ENCODE results near the gene PACC1.
A peak's percentile ranks its signal among the peaks of the same experiment; 100 is the strongest.

The PACC1 gene

GRCh38 chr1:212414328-212415106, at the start of gene PACC1:
Gene PACC1, minus strand, starts transcription at chr1:212414886. Its CDS starts 129 bp downstream, at chr1:212414757.
- DNase-seq (ENCODE audit: low spot score), result peak; percentile 96

GRCh38 chr1:212463565-212464285, 49.0 kb upstream of the PACC1 start:
- DNase-seq (ENCODE audit: low spot score), result no peak

DNA sequence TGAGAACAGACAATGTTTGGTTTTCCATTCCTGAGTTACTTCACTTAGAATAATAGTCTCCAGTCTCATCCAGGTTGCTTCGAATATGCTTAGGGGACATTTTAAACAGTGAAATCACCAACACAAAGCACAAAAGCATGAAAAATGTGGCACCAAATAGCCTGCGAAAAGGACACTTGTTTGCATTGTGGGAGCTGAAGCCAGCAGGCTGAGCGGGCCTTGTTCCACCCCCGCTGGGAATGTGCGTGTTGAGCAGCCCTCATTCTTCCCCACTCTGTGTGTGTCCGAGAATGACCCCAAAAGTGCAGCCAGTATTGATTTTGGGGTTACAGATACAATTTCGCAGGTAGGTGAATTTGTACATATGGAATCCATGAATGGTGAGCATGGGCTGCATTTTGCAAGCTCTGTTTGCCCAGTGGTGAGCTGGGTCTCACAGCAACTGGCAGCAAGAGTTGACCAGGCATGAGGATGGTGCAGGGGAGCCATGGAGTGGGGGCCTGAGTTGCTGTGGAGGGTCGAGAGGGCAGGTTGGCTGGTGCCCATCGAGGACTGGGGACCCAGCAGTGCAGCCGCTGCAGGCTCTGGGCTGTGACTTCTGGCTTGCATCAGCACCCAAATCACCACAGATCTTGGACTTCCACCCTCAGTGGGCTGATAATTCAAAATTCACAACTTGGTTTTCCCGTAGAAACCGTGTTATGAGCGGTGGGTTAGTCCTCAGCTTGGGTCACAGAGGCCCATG, 47.4 kb upstream of the PACC1 start:
- DNase-seq (ENCODE audit: low spot score), result peak; percentile 78

DNA sequence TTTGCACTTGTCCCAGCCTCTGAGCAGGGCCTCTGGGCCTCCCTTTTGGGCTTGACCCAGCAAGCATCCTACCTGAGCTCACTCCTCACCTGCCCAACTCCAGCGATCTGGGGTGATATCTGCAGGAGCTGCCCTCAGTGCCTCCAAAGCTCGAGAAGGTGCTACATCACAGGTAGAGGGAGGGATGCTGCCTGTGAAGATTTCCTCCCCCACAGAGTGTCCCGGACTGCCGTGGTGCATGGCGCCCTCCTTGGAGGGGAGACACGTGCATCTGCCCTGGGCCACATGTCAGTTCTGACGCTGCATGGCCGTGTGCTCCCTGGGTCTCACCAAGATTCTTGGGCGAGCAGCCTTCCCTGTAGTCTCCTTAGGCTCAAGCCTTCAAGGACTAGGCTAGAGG, 45.7 kb upstream of the PACC1 start:
- no peak for DNase-seq (ENCODE audit: low spot score)

DNA sequence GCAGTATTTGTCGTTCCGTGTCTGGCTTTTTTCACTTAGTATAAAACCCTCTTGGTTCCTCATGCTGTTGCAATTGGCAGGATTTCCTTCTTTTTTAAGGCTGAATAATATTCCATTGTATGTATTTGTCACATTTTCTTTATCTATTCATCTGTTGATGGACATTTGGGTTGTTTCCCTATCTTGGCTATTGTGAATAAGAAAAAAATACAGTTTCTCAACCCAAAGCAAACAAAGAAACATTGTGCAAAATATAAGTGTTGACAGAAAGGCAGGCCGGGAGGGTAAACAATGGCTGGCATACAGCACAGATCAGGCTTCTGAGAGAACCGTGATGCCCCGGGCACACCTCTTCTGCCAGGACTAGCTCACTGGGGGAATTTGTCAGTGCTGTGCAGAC, 45.0 kb upstream of the PACC1 start:
- peak; percentile 99 for DNase-seq (ENCODE audit: low spot score)

DNA sequence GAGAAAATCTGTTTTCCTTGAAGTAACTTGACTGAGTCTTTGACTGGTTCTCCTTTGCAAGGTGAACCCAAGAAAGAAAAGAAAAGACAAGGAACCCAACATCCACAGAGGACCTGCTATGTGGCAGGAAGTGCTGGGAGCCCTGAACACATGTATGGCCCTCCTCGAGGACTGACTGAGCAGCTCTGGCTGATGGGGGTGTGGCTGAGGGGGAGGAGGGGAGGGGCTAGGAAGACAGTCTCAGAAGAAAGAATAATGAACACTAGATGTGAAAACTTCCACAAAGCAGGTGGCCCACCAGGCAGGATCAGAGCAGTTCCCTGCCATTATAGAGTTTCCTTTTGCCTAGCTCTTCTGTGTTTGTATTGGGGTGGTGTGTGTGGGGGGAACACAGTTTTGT, 44.1 kb upstream of the PACC1 start:
- DNase-seq (ENCODE audit: low spot score), result no peak

DNA sequence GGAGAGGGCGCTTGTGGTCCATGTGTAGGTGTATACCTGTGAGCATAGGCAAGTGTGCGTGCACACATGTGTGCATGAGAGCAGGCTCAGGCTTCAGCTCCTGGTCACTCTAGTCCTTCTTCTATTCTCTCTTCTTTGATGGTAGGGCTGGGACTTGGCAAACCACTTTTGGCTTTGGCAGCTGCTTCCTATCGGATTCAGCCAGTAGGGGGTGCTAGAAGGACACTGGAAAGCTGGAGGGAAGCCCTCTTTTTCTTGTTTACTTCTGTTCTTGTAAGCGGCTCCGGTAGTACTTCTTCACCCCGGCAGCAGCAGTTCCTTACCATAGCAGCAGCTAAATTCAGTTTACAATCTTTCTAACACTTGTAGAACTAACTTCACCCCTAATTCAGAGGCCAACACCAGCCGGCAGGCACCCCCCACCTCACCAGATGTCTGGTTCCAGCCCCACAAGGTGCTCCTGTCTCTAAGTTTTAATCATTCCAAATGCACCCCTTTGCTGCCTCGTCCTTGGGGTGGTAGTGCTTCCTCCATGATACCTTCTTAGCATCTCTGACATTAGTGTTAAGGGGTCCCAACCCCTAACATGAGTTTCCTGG, 43.2 kb upstream of the PACC1 start:
- DNase-seq (ENCODE audit: low spot score), result peak; percentile 69

DNA sequence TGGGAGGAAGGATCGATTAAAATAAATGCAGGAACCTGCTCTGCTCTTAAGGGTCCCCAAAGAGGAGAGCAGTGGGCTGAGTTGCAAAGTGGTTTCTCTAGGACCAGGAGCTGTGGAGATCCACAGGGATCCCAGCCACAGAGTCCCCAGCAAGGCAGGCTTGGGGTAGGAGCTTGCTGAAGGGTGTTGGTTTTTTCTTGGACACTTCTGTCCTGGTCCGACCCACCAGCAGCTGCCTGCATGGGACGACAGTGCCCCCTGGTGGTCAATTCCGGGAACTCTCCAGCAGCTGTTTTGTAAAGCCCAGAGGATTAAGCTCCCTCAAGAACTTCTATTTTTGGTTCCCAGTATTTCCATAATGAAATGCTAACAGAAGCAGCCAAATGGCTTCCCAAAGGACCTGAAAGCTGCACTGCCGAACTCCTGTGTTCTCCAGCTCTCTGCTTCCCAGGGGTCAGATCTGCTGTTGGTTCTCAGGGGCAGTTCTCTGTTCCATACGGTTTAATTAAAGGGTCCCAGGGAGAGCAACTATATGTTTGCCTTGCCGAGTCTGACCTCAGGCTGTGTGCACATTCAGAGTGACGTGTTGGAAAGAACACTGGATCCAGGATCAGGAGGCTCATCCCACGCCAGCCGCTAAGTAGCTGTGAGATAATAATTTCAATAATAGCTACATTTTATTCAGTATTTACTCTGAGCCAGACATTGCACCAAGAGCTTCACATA, 41.3 kb upstream of the PACC1 start:
- DNase-seq (ENCODE audit: low spot score), result peak; percentile 91

DNA sequence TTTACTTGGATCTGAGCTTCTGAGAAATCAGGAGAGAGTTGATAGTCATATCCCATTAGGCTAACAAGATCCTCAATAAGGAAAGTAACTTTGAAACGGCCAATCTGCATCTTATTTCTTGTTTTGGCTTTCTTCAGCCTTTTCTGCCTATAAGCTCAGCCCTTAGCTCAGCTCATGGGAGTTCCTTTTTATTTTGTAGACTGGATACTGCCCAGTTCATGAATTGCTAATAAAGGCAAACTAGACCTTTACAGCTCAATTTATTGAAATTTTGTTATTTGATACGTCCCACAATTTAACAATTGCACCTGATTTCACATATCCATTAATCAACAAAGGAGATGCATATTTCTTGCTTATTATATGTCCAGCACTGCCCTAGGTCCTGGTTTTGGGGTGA, 40.7 kb upstream of the PACC1 start:
- no peak for DNase-seq (ENCODE audit: low spot score)

DNA sequence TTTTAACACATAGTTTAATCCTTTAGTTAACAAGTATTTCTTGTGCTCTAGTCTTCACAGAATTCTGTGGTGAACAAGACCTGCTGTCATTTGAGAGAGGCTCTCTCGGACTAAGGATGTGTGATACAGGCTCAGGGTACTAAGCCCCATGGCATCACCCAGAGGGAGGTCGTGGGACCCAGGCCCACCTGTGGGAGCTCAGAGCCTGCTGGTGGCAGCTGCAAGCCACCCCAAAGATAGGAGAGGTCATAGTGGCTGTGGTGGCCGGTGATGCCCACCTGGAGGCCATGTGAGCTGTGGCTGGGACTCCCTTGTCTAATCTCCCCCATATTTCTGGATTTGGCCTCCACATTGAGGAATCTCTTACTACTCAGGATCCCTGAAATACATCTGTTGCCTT, 40.1 kb upstream of the PACC1 start:
- no peak for DNase-seq (ENCODE audit: low spot score)

DNA sequence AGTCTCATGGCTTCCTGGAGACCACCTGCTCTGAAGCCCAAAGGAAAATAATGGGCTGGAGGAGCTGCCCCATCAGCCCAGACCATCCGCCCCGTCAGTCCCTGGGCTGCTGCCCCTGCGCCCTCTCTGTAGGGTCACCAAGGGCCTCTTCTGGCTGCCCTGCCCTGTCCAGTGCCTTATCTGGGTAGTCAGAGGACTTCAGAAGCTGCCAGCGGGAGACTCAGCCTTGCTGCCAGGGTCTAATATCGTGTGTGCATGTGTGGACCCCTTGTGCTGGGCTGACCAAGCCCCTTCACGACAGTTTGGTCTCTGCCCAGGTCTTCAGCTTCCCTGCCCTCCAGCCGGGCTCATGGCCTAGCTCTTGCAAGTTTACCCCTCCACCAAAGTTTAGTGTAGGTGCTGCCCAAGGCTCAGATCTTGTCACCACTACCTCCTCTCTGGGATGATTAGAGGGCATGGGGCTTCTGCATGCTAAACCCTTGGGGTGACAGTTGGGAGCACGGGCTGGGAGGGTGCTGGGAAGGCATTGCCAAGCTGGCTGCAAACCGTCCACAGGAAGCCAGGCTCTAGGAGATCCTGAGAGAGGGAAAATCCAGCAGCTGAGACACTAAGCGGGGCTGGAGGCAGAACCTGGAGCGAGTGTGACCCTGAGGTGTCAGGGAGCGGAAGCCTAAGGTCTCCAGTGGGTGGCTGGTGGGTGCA, 38.6 kb upstream of the PACC1 start:
- no peak for DNase-seq (ENCODE audit: low spot score)

DNA sequence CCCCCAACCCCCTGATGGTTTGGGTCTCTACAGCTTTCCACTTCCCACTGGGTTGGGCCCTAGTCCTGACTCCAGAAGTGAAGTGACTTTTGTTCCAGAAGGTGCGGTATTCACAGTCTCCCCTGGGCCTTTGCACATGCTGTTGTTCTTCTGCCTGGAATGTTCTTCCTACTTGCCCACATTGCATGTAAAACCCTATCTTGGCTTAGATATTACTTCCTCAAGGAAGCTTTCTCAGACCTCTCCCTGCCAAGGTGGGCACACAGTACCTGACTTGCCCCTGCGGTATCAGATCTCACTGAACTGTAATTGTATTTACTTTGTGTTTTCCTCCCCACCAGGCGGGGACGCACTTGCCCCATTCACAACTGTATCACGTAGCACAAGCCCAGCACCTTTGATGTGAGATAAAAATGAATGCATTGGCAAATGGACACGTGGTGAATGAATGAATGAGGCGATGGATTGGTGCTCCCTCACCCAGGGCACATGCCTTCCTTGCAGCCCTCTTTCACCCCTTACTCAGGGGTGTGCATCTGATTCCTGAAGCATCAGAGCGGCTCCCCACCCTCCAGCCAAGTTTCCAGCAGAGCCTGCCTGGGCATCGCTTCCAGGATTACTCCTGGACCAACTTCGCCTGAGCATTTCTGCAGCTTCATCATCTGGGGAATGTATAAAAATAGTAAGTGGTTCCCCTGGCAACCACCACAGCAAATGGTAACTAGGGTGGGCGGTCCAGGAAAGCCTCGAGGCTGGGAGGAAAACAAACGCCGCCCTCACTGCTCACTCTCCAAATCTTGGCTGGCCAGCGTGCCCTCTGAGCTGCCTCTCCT, 37.9 kb upstream of the PACC1 start:
- DNase-seq (ENCODE audit: low spot score), result no peak

DNA sequence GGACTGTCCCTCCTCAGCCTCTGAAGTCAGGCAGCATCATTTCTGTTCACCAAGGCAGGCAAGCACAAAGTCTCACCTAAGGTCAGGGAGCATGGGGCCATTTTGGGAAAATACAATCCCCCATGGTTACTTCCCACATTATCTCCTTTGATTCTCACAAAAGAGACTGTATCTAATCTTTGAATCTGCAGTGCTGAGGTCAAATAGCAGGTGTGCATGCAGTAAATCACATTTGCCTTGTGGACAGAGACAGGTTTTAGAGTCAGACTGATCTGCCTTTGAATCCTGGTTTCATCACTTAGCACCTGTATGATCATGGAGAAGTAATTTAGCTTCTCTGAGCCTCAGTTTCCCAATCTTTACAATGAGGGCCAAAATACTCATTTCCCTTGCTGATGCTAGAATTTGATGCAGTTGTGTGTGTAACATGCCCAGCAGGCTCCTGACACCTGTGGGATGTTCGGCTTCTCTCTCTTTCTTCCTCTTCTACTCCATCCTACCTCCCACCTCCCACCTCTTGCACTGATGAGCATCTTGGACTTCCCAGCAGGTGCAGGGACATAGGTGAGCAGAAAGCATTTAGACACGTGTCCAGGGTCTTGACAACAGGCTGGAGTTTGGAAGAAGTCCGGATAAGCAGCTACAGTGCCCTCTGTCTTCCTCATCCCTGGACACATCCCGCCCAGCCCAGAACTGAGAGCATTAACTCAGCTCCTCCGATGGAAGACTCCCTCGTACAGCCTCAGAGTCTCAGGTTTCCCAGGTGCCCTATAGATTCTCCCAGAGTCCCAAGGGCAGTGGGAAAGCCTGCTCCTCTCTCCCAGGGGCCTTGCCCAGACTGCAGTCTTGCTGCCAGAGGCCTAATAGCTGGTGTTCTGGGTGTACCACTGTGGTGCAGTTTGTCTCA, 37.0 kb upstream of the PACC1 start:
- no peak for DNase-seq (ENCODE audit: low spot score)

- peak; percentile 48 for DNase-seq (ENCODE audit: low spot score)
Measured at GRCh38 chr1:212450331-212450881, 35.7 kb upstream of the PACC1 start.

DNA sequence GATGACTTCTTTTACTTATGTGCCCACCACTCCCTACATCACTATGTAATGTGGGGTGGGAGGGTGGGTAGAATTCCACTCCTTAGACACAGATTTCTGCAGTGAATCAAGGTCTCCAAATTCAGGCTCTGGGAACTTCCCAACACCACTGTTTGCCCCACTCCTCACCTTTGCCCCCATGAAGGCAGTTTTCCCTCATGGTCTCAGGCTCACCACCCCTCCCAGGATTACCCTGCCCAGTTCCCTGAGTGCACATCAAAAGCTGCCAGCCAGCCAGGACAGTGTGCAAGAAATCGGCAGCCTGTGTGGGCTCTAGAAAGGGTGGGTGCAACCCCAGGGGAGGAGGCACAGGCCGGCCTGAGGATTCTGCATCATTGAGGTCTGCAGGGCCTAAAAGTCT, 32.8 kb upstream of the PACC1 start:
- DNase-seq (ENCODE audit: low spot score), result no peak

- DNase-seq (ENCODE audit: low spot score), result no peak
Measured at GRCh38 chr1:212446333-212446732, 31.6 kb upstream of the PACC1 start.

DNA sequence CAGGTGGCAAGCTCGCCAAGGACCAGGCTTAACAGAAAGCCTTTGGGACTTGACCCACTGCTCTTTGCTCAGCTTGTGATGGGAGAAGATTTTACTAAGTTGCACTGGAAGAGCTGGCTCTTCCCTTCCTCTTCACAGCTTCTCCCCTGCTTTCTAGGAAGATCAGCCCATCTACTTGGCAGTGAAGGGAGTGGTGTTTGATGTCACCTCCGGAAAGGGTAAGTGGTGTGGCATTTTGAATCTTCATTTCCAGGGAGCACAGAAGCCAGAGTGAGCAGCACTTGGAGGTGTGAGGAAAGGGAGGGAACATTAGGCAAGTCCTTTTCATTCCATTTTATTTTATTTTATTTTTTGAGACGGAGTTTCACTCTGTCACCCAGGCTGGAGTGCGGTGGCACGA, 27.7 kb upstream of the PACC1 start:
- DNase-seq (ENCODE audit: low spot score), result no peak

DNA sequence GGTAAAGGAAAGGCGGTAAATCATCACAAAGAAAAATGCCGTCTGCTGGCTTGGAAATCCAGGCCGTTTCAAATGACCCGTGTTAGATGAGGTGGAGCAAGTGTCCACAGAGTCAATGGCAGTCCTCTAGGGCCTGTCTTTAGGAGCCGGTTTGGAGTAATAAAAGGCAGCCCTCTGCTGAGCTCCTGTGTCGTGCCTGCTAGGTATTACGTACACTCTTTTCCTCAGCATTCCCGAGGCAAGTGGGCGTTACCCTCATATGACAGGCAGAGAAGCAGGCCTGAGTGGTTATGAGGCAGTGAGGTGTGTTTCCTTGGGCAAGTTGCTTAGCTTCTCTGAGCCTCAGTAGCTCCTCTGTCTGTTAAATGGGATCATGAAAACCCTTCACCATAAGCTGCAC, 25.7 kb upstream of the PACC1 start:
- DNase-seq (ENCODE audit: low spot score), result no peak

DNA sequence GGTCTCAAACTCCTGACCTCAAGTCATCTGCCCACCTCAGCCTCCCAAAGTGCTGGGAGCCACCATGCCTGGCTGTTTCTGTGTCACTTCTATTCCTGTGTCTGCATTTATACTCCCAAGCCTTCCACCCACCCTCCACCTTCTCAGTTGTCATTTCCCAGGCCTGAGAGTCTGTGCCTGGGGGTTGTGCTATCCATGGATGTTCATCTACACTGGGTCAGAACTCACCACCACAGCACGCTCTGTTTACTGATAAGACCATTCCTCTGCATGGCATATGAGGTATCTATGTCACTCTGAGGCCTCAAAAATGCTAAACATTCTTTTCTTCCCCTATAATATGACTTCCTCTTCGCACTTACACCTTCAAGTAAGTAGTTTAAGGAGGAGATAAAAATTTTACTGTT, 24.1 kb upstream of the PACC1 start:
- DNase-seq (ENCODE audit: low spot score), result no peak

Data from pons (tissue), 1 donor.